VCaP (cell line): ENCODE measurements around the gene PLCH2.

Experiments
- H3K27ac ChIP-seq: fragments of 450-650 bp; 2 replicates; pipeline ENCODE4 v1.5.1; 2017
- CTCF ChIP-seq: fragments of 450-650 bp; conservative IDR thresholded peaks from 2 replicates; pipeline ENCODE4 v1.5.1; 2017; ENCODE audit warnings: mild to moderate bottlenecking, moderate library complexity

Gene PLCH2

GRCh38 chr1:2506007-2506860 is 30.1 kb downstream of the PLCH2 start:
- H3K27ac ChIP-seq, result no peak overlapping the region
- no peak for TF ChIP-seq CTCF

- no peak overlapping the region for H3K27ac ChIP-seq
- no peak for TF ChIP-seq CTCF
Measured at GRCh38 chr1:2506901-2507565, 30.9 kb downstream of the PLCH2 start.

GRCh38 chr1:2507744-2508155 is 31.7 kb downstream of the PLCH2 start:
- no peak for TF ChIP-seq CTCF
- no peak overlapping the region for H3K27ac ChIP-seq

- TF ChIP-seq CTCF, result no peak
- no peak overlapping the region for H3K27ac ChIP-seq
Measured at GRCh38 chr1:2508180-2508579, 32.1 kb downstream of the PLCH2 start.

- TF ChIP-seq CTCF, result no peak
- no peak overlapping the region for H3K27ac ChIP-seq
Measured at GRCh38 chr1:2508751-2509150, 32.7 kb downstream of the PLCH2 start.

GRCh38 chr1:2509589-2509988 is 33.5 kb downstream of the PLCH2 start:
- H3K27ac ChIP-seq, result no peak overlapping the region
- TF ChIP-seq CTCF, result no peak

- no peak for TF ChIP-seq CTCF
- no peak overlapping the region for H3K27ac ChIP-seq
Measured at GRCh38 chr1:2510366-2511155, 34.5 kb downstream of the PLCH2 start.
